Tibial artery (tissue), 4 donors: ENCODE results near the gene HGD.

ENCODE experiments used
- DNase-seq, 2 donors: peaks; one replicate each; pipeline ENCODE4 v3.0.0-alpha.2; 2019
- H3K27ac ChIP-seq, 2 donors: fragments of 200-600 bp; sonication (generic) in 1 of 2; 1 replicate in 1 of 2; 2 replicates in 1 of 2; pipeline ENCODE4 v1.5.1; 2018 to 2019; ENCODE audit warnings: mild to moderate bottlenecking in 1 of 2
- H3K27me3 ChIP-seq, 2 donors: fragments of 200-600 bp; sonication (generic) in 1 of 2; one replicate each; pipeline versions ENCODE4 v1.5.1 to v1.6.0; 2016 to 2019
- H3K36me3 ChIP-seq, 3 donors: fragments of 200-600 bp; sonication (generic) in 2 of 3; one replicate each; pipeline ENCODE4 v1.5.1; 2016 to 2019; ENCODE audit warnings: mild to moderate bottlenecking in 2 of 3
- H3K4me1 ChIP-seq, 4 donors: fragments of 200-600 bp; sonication (generic) in 2 of 4; 1 replicate in 3 of 4; 2 replicates in 1 of 4; pipeline ENCODE4 v1.5.1; 2016 to 2019
- H3K4me3 ChIP-seq, 2 donors: fragments of 200-600 bp; sonication (generic) in 1 of 2; 1 replicate in 1 of 2; 2 replicates in 1 of 2; pipeline ENCODE4 v1.5.1; 2018 to 2019; ENCODE audit warnings: mild to moderate bottlenecking in 2 of 2
- H3K9me3 ChIP-seq, 3 donors: fragments of 200-600 bp; sonication (generic) in 1 of 3; one replicate each; pipeline ENCODE4 v1.5.1; 2016 to 2019
- CTCF ChIP-seq, 2 experiments: fragments of 200-600 bp in 1 of 2; fragments of 450-650 bp in 1 of 2; IDR thresholded peaks; one replicate each; pipeline ENCODE4 v1.5.1; 2017 to 2019; ENCODE audit warnings: antibody characterized with exemption in 2 of 2, mild to moderate bottlenecking in 1 of 2, moderate library complexity in 1 of 2
- intact Hi-C: fragments of 100-400 bp; cut with DNase I; formaldehyde crosslinking; loops from one replicate; pipeline ENCODE4 v1.15.0; 2023; ENCODE audit warnings: low total_unique reads

The HGD gene

GRCh38 chr3:120693439-120694171 is 11.6 kb upstream of the HGD start:
- H3K27ac ChIP-seq, result no peak overlapping the region

GRCh38 chr3:120689395-120689794 is 7.4 kb upstream of the HGD start:
- peaks cover 0 to 19% (median 11%) of the 10 kb centered on the region in 3 donors for H3K36me3 ChIP-seq
- intact Hi-C loops, result no loop called here
- H3K4me1 ChIP-seq, result no peaks in the 10 kb centered on the region
- no peaks in the 10 kb centered on the region for H3K27me3 ChIP-seq
- DNase-seq, result no peak
- H3K9me3 ChIP-seq, result no peaks in the 10 kb centered on the region
- no peak for TF ChIP-seq CTCF (IDR thresholded peaks at IDR 0.05)
- H3K4me3 ChIP-seq, result no peak overlapping the region
- H3K27ac ChIP-seq, result no peak overlapping the region

More at GRCh38 chr3:120693439-120694171, 11.6 kb upstream of the HGD start:
- no peaks in the 10 kb centered on the region for H3K4me1 ChIP-seq
- DNase-seq, result no peak
- no peak for TF ChIP-seq CTCF (IDR thresholded peaks at IDR 0.05)
- no peaks in the 10 kb centered on the region for H3K9me3 ChIP-seq
- H3K36me3 ChIP-seq, result peaks cover 20 to 32% (median 26%) of the 10 kb centered on the region in 3 donors
- intact Hi-C loops, result no loop called here
- H3K4me3 ChIP-seq, result no peak overlapping the region
- H3K27me3 ChIP-seq, result no peaks in the 10 kb centered on the region

- Histone ChIP-seq H3K9me3 (no peaks in the 10 kb centered on the region), H3K36me3 (peaks cover 0 to 19% (median 11%) of the 10 kb centered on the region in 3 donors), H3K27ac (no peak overlapping the region), H3K4me1 (no peaks in the 10 kb centered on the region), H3K27me3 (no peaks in the 10 kb centered on the region), H3K4me3 (no peak overlapping the region)
- TF ChIP-seq CTCF (IDR thresholded peaks at IDR 0.05), result no peak
- intact Hi-C loops, result no loop called here
- DNase-seq, result no peak
These were observed 6.1 kb upstream of the HGD start for GRCh38 chr3:120688121-120688520.

GRCh38 chr3:120685411-120685810 is 3.4 kb upstream of the HGD start:
- H3K36me3 ChIP-seq, result peaks cover 0 to 11% (median 9%) of the 10 kb centered on the region in 3 donors
- no peak overlapping the region for H3K4me3 ChIP-seq
- no peak for DNase-seq
- no peak for TF ChIP-seq CTCF (IDR thresholded peaks at IDR 0.05)
- H3K27ac ChIP-seq, result no peak overlapping the region
- H3K4me1 ChIP-seq, result no peaks in the 10 kb centered on the region
- no peaks in the 10 kb centered on the region for H3K27me3 ChIP-seq
- no peaks in the 10 kb centered on the region for H3K9me3 ChIP-seq
- intact Hi-C loops, result no loop called here

- intact Hi-C loops, result no loop called here
- Histone ChIP-seq H3K27me3 (no peaks in the 10 kb centered on the region), H3K27ac (no peak overlapping the region), H3K4me3 (no peak overlapping the region), H3K4me1 (no peaks in the 10 kb centered on the region), H3K9me3 (no peaks in the 10 kb centered on the region), H3K36me3 (peaks cover 0 to 11% (median 6%) of the 10 kb centered on the region in 3 donors)
- TF ChIP-seq CTCF (IDR thresholded peaks at IDR 0.05), result no peak
- DNase-seq, result no peak
These were observed 2.9 kb upstream of the HGD start for GRCh38 chr3:120684896-120685295.
